H1 (cell line): Measurements from ENCODE around the gene CHD3. TPM values are rescaled to one million over a fixed set of nuclear protein-coding genes. Genes with fewer than 3 reads are reported as not detected.

Source experiments
- CHD1 ChIP-seq: IDR thresholded peaks from 2 replicates; pipeline ENCODE4 v1.6.1; 2012; ENCODE audit warnings: low read depth, low read length, improper control_type of control experiment
- KDM1A ChIP-seq: fragments of 200-600, 300-600 bp; sonication (generic); IDR thresholded peaks from 2 replicates; pipeline ENCODE4 v1.7.1; 2016; ENCODE audit warnings: mild to moderate bottlenecking, low read length, borderline replicate concordance
- PHF8 ChIP-seq: fragments of 200-600 bp; sonication (generic); conservative IDR thresholded peaks from 2 replicates; pipeline ENCODE4 v1.7.1; 2012; ENCODE audit warnings: low read depth, mild to moderate bottlenecking, inconsistent platforms, low read length, moderate library complexity
- POLR2A ChIP-seq, 2 experiments: IDR thresholded peaks; 1 replicate in 1 of 2; 2 replicates in 1 of 2; pipeline ENCODE4 v1.6.1; 2011; ENCODE audit warnings: low read depth in 2 of 2, low read length in 2 of 2, mild to moderate bottlenecking in 2 of 2; ENCODE audit errors: control extremely low read depth in 1 of 2
- POU5F1 ChIP-seq: IDR thresholded peaks from 2 replicates; pipeline ENCODE4 v1.6.1; 2011; ENCODE audit warnings: low read depth, mild to moderate bottlenecking, low read length, moderate library complexity
- TCF12 ChIP-seq: IDR thresholded peaks from 2 replicates; pipeline ENCODE4 v1.6.1; 2011; ENCODE audit warnings: low read depth, mild to moderate bottlenecking, low read length
- polyA plus RNA-seq, 7 experiments: library from polyadenylated mRNA; depleted of rRNA in 3 of 7; stranded (reverse) in 5 of 7; unstranded in 2 of 7; fragments of >200 nt in 5 of 7; fragments of 200-250 nt in 2 of 7; gene quantifications; 1 replicate in 5 of 7; 2 replicates in 1 of 7; 4 replicates in 1 of 7; pipeline versions ENCODE4 v1.2.1 to v1.2.3, GENCODE V29; 2011 to 2013; ENCODE audit warnings: missing spikeins in 2 of 7, mixed read lengths in 2 of 7
- total RNA-seq: library from RNA; stranded (reverse); fragmentation: NEBNext Ultra II Directional; extraction: Animal tissue kit (Norgen Biotek cat#: 25700); gene quantifications from 2 replicates; pipeline ENCODE4 v1.2.1, GENCODE V29; 2021

The CHD3 gene
- total and polyA plus RNA-seq, 2 of the 8 experiments (the other 6 are each of a cell fraction or from before 2014, with no cell fraction given) = 12.3 to 12.9 TPM

GRCh38 chr17:7852262-7852670, 36.3 kb upstream of the CHD3 start (continued):
- TF ChIP-seq KDM1A (no peak), PHF8 (no peak), POLR2A (IDR thresholded peaks at IDR 0.05; ENCODE audit: control extremely low read depth in 1 of 2, low read depth in 2 of 2, low read length in 2 of 2) (no peak), CHD1 (no peak), POU5F1 (no peak), TCF12 (no peak)
- TF ChIP-seq, all 59 proteins: peak for 0
